Keratinocyte (primary cell): ENCODE measurements around the gene LIPT2. TPM values are rescaled to one million over a fixed set of nuclear protein-coding genes. Genes with fewer than 3 reads are reported as not detected.

ENCODE experiments used
- DNase-seq: peaks from one replicate; pipeline ENCODE4 v3.0.0-alpha.2; 2011; ENCODE audit warnings: low read depth, missing footprints, low spot score
- FAIRE-seq: peaks from 2 replicates; lab custom pipeline; 2011; peaks lifted over from hg19 to GRCh38; lab: Jason Lieb, UNC
- H2AFZ ChIP-seq: 2 replicates; pipeline ENCODE4 v1.6.0; 2012; ENCODE audit warnings: low read length, control low read depth, inconsistent platforms; ENCODE audit not compliant: control insufficient read depth
- H3K27ac ChIP-seq: 2 replicates; pipeline ENCODE4 v1.5.1; 2011; ENCODE audit warnings: low read length; ENCODE audit not compliant: control insufficient read depth, insufficient read depth
- H3K27me3 ChIP-seq: 3 replicates; pipeline ENCODE4 v1.6.0; 2011; ENCODE audit warnings: low read length; ENCODE audit not compliant: control insufficient read depth, insufficient read depth; ENCODE audit errors: extremely low read depth
- H3K36me3 ChIP-seq, 2 experiments: 2 replicates in 1 of 2; 3 replicates in 1 of 2; pipeline ENCODE4 v1.5.1; 2011; ENCODE audit warnings: low read length in 2 of 2, mild to moderate bottlenecking in 1 of 2; ENCODE audit not compliant: control insufficient read depth in 2 of 2, insufficient read depth in 2 of 2; ENCODE audit errors: extremely low read depth in 1 of 2
- H3K4me1 ChIP-seq: 3 replicates; pipeline ENCODE4 v1.5.1; 2011; ENCODE audit warnings: low read length; ENCODE audit not compliant: control insufficient read depth, insufficient read depth; ENCODE audit errors: extremely low read depth
- H3K4me2 ChIP-seq: 3 replicates; pipeline ENCODE4 v1.6.0; 2011; ENCODE audit warnings: low read depth, low read length; ENCODE audit not compliant: control insufficient read depth, insufficient read depth; ENCODE audit errors: extremely low read depth
- H3K4me3 ChIP-seq, 3 experiments: fragments of 200-600 bp in 1 of 3; sonication (generic) in 1 of 3; 2 replicates in 2 of 3; 3 replicates in 1 of 3; pipeline ENCODE4 v1.5.1; 2011 to 2016; ENCODE audit warnings: low read length in 3 of 3, mild to moderate bottlenecking in 3 of 3, control low read depth in 2 of 3, inconsistent platforms in 1 of 3, low read depth in 1 of 3, mixed read lengths in 1 of 3, mixed run types in 1 of 3, moderate library complexity in 1 of 3; ENCODE audit not compliant: control insufficient read depth in 2 of 3, insufficient read depth in 2 of 3; ENCODE audit errors: extremely low read depth in 1 of 3
- H3K79me2 ChIP-seq: 2 replicates; pipeline ENCODE4 v1.6.0; 2012; ENCODE audit warnings: low read length; ENCODE audit not compliant: control insufficient read depth, insufficient read depth
- H3K9ac ChIP-seq: 3 replicates; pipeline ENCODE4 v1.6.0; 2011; ENCODE audit warnings: low read length; ENCODE audit not compliant: control insufficient read depth, insufficient read depth; ENCODE audit errors: extremely low read depth
- H3K9me1 ChIP-seq: 3 replicates; pipeline ENCODE4 v1.6.0; 2011; ENCODE audit warnings: low read length; ENCODE audit not compliant: control insufficient read depth, insufficient read depth; ENCODE audit errors: extremely low read depth
- H3K9me3 ChIP-seq: 2 replicates; pipeline ENCODE4 v1.5.1; 2012; ENCODE audit warnings: low read depth, low read length; ENCODE audit not compliant: control insufficient read depth
- H4K20me1 ChIP-seq: 3 replicates; pipeline ENCODE4 v1.6.0; 2011; ENCODE audit warnings: low read length; ENCODE audit not compliant: control insufficient read depth, insufficient read depth; ENCODE audit errors: extremely low read depth
- CTCF ChIP-seq, 3 experiments: IDR thresholded peaks in 1 of 3; conservative IDR thresholded peaks in 1 of 3; optimal IDR thresholded peaks in 1 of 3; 2 replicates in 2 of 3; 3 replicates in 1 of 3; pipeline versions ENCODE3 to v1.5.1; 2011; ENCODE audit warnings: low read length in 3 of 3, mild to moderate bottlenecking in 3 of 3, moderate library complexity in 2 of 3, control low read depth in 1 of 3, inconsistent platforms in 1 of 3; ENCODE audit not compliant: insufficient read depth in 2 of 3; ENCODE audit errors: extremely low read depth in 1 of 3
- EZH2 ChIP-seq: IDR thresholded peaks from one replicate; pipeline ENCODE4 v1.6.1; 2012; ENCODE audit warnings: inconsistent platforms, mild to moderate bottlenecking, low read length, moderate library complexity
- dilution Hi-C: fragments of 300-500 bp; cut with MboI; formaldehyde crosslinking; loops from one replicate; pipeline ENCODE4 v1.7.0; 2020; ENCODE audit warnings: low sequenced_read_pairs; ENCODE audit not compliant: extremely low pct_ligation_motif_present
- polyA plus RNA-seq, 5 experiments: library from polyadenylated mRNA; depleted of rRNA in 3 of 5; stranded (reverse) in 3 of 5; stranded (forward) in 1 of 5; unstranded in 1 of 5; fragments of >200 nt; gene quantifications; 1 replicate in 1 of 5; 2 replicates in 3 of 5; 3 replicates in 1 of 5; pipeline versions ENCODE4 v1.2.1 to v1.2.3, GENCODE V29; 2011 to 2012; ENCODE audit warnings: missing spikeins in 2 of 5, low read depth in 1 of 5, low replicate concordance in 1 of 5

The LIPT2 gene
- polyA plus RNA-seq, 1 donor (not counting 4 experiments of a cell fraction or from before 2014, with no cell fraction given) = 2.3 TPM

- H4K20me1 ChIP-seq = no peaks in the 10 kb centered on the region
- no peak overlapping the region for H2AFZ ChIP-seq
- FAIRE-seq (no peak), DNase-seq (no peak)
- no peak overlapping the region for H3K27ac ChIP-seq
- no peak overlapping the region for H3K4me3 ChIP-seq
- peaks cover 3% of the 10 kb centered on the region for H3K4me1 ChIP-seq
- H3K9ac ChIP-seq = no peak overlapping the region
- no peak for TF ChIP-seq CTCF (optimal IDR thresholded peaks at IDR 0.05 in 1 of 3, IDR thresholded peaks at IDR 0.05 in 1 of 3, conservative IDR thresholded peaks at IDR 0.05 in 1 of 3; ENCODE audit: extremely low read depth in 1 of 3, insufficient read depth in 2 of 3, low read length in 3 of 3)
- TF ChIP-seq EZH2 = no peak
- H3K36me3 ChIP-seq = no peaks in the 10 kb centered on the region
- H3K79me2 ChIP-seq = no peaks in the 10 kb centered on the region
- H3K27me3 ChIP-seq = peaks cover 33% of the 10 kb centered on the region
- no peaks in the 10 kb centered on the region for H3K9me3 ChIP-seq
- H3K9me1 ChIP-seq = no peaks in the 10 kb centered on the region
- dilution Hi-C loops = no loop called here
- no peak overlapping the region for H3K4me2 ChIP-seq
Measured at GRCh38 chr11:74463216-74463615, 30.3 kb downstream of the LIPT2 start.

GRCh38 chr11:74462631-74463030, 30.9 kb downstream of the LIPT2 start:
- H3K9me3 ChIP-seq = no peaks in the 10 kb centered on the region
- TF ChIP-seq EZH2 = no peak
- H3K4me3 ChIP-seq = no peak overlapping the region
- H3K4me1 ChIP-seq = peaks cover 3% of the 10 kb centered on the region
- dilution Hi-C loops = no loop called here
- no peak overlapping the region for H3K27ac ChIP-seq
- no peaks in the 10 kb centered on the region for H3K9me1 ChIP-seq
- no peak overlapping the region for H3K4me2 ChIP-seq
- no peaks in the 10 kb centered on the region for H3K79me2 ChIP-seq
- no peaks in the 10 kb centered on the region for H3K36me3 ChIP-seq
- no peak for DNase-seq
- H3K9ac ChIP-seq = no peak overlapping the region
- H2AFZ ChIP-seq = no peak overlapping the region
- H4K20me1 ChIP-seq = no peaks in the 10 kb centered on the region
- no peak for FAIRE-seq
- H3K27me3 ChIP-seq = peaks cover 30% of the 10 kb centered on the region

GRCh38 chr11:74462009-74462408, 31.5 kb downstream of the LIPT2 start:
- no peaks in the 10 kb centered on the region for H3K9me1 ChIP-seq

More at GRCh38 chr11:74462009-74462408, 31.5 kb downstream of the LIPT2 start:
- Histone ChIP-seq H3K27me3 (peaks cover 26% of the 10 kb centered on the region), H3K36me3 (no peaks in the 10 kb centered on the region), H3K27ac (no peak overlapping the region), H3K4me3 (no peak overlapping the region), H3K4me1 (peaks cover 3% of the 10 kb centered on the region), H4K20me1 (no peaks in the 10 kb centered on the region), H3K9me3 (no peaks in the 10 kb centered on the region), H3K9ac (no peak overlapping the region), H3K79me2 (no peaks in the 10 kb centered on the region), H3K4me2 (no peak overlapping the region), H2AFZ (no peak overlapping the region)
- TF ChIP-seq CTCF (optimal IDR thresholded peaks at IDR 0.05 in 1 of 3, IDR thresholded peaks at IDR 0.05 in 1 of 3, conservative IDR thresholded peaks at IDR 0.05 in 1 of 3; ENCODE audit: extremely low read depth in 1 of 3, insufficient read depth in 2 of 3, low read length in 3 of 3) (no peak), EZH2 (no peak)
- DNase-seq (no peak), FAIRE-seq (no peak)
- dilution Hi-C loops = no loop called here
